HepG2 (cell line): ENCODE measurements around the gene EIF4G1. TPM values are rescaled to one million over a fixed set of nuclear protein-coding genes. Genes with fewer than 3 reads are reported as not detected.
A peak's percentile ranks its signal among the peaks of the same experiment; 100 is the strongest.

ENCODE experiments used
- AHR ChIP-seq: IDR thresholded peaks from 2 replicates; pipeline ENCODE4 v1.6.1; 2018; ENCODE audit warnings: missing genetic modification reagents, missing compliant biosample characterization
- ATF6 ChIP-seq: sonication (generic); formaldehyde crosslinking; conservative IDR thresholded peaks from 2 replicates; pipeline ENCODE4 v1.4.0; 2020; ENCODE audit warnings: missing genetic modification reagents
- BHLHE40 ChIP-seq: IDR thresholded peaks from 2 replicates; pipeline ENCODE4 v1.6.1; 2011; ENCODE audit warnings: low read length, improper control_type of control experiment
- CREB3 ChIP-seq: sonication (generic); formaldehyde crosslinking; IDR thresholded peaks from 2 replicates; pipeline ENCODE4 v1.5.0; 2020; ENCODE audit warnings: missing genetic modification reagents
- GPBP1L1 ChIP-seq: sonication (generic); formaldehyde crosslinking; IDR thresholded peaks from 2 replicates; pipeline ENCODE4 v1.5.0; 2020; ENCODE audit warnings: mild to moderate bottlenecking, missing genetic modification reagents
- HNRNPK ChIP-seq: fragments of 200-400 bp; formaldehyde crosslinking; IDR thresholded peaks from 2 replicates; pipeline ENCODE4 v1.6.1; 2018; ENCODE audit warnings: low read length, low read depth, moderate library complexity, mild to moderate bottlenecking; ENCODE audit not compliant: poor library complexity, severe bottlenecking
- MAF1 ChIP-seq: sonication (generic); formaldehyde crosslinking; IDR thresholded peaks from 2 replicates; pipeline ENCODE4 v1.5.0; 2020; ENCODE audit warnings: missing genetic modification reagents, borderline replicate concordance
- MYNN ChIP-seq: sonication (generic); formaldehyde crosslinking; IDR thresholded peaks from 2 replicates; pipeline ENCODE4 v1.4.0; 2020; ENCODE audit warnings: mild to moderate bottlenecking, low read depth, missing genetic modification reagents
- NFE2L1 ChIP-seq: sonication (generic); formaldehyde crosslinking; IDR thresholded peaks from 2 replicates; pipeline ENCODE4 v1.4.0; 2020; ENCODE audit warnings: missing genetic modification reagents, mild to moderate bottlenecking, borderline replicate concordance
- RBAK ChIP-seq: sonication (generic); formaldehyde crosslinking; IDR thresholded peaks from 2 replicates; pipeline ENCODE4 v1.5.1; 2020; ENCODE audit warnings: mild to moderate bottlenecking, missing genetic modification reagents
- THAP7 ChIP-seq: sonication (generic); formaldehyde crosslinking; IDR thresholded peaks from 2 replicates; pipeline ENCODE4 v1.8.1; 2023; ENCODE audit warnings: mild to moderate bottlenecking, missing genetic modification reagents
- ZC3H4 ChIP-seq: sonication (generic); formaldehyde crosslinking; IDR thresholded peaks from 2 replicates; pipeline ENCODE4 v1.4.0; 2020; ENCODE audit warnings: missing genetic modification reagents, borderline replicate concordance
- ZNF180 ChIP-seq: sonication (generic); formaldehyde crosslinking; IDR thresholded peaks from 2 replicates; pipeline ENCODE4 v1.4.0; 2020; ENCODE audit warnings: low read depth, missing genetic modification reagents, borderline replicate concordance
- ZNF234 ChIP-seq: sonication (generic); formaldehyde crosslinking; conservative IDR thresholded peaks from 2 replicates; pipeline ENCODE4 v1.5.1; 2020; ENCODE audit warnings: mild to moderate bottlenecking, missing genetic modification reagents
- ZNF350 ChIP-seq: sonication (generic); formaldehyde crosslinking; IDR thresholded peaks from 2 replicates; pipeline ENCODE4 v1.4.0; 2020; ENCODE audit warnings: mild to moderate bottlenecking, low read depth, missing genetic modification reagents, borderline replicate concordance
- ZNF432 ChIP-seq: sonication (generic); formaldehyde crosslinking; IDR thresholded peaks from 2 replicates; pipeline ENCODE4 v1.5.0; 2020; ENCODE audit warnings: missing genetic modification reagents, mild to moderate bottlenecking, borderline replicate concordance
- ZNF691 ChIP-seq: sonication (generic); formaldehyde crosslinking; IDR thresholded peaks from 2 replicates; pipeline ENCODE4 v1.4.0; 2020; ENCODE audit warnings: missing genetic modification reagents, low read depth, mild to moderate bottlenecking, borderline replicate concordance
- ZNF724P ChIP-seq: sonication (generic); formaldehyde crosslinking; IDR thresholded peaks from 2 replicates; pipeline ENCODE4 v1.8.0; 2022; ENCODE audit warnings: missing genetic modification reagents, borderline replicate concordance
- ZNF775 ChIP-seq: sonication (generic); formaldehyde crosslinking; IDR thresholded peaks from 2 replicates; pipeline ENCODE4 v1.4.0; 2020; ENCODE audit warnings: missing genetic modification reagents, mild to moderate bottlenecking, moderate library complexity, borderline replicate concordance
- polyA plus RNA-seq, 8 experiments: library from polyadenylated mRNA; depleted of rRNA in 3 of 8; stranded (reverse) in 7 of 8; unstranded in 1 of 8; fragments of >200 nt; fragmentation: Illumina TruSeq in 4 of 8; extraction: Trizol in 4 of 8; gene quantifications; 2 replicates each; pipeline versions ENCODE4 v1.2.1 to v1.2.3, GENCODE V29; 2011 to 2016; ENCODE audit warnings: low read depth in 4 of 8, missing spikeins in 1 of 8, mixed read lengths in 1 of 8; ENCODE audit not compliant: insufficient read depth in 1 of 8
- total RNA-seq, 5 experiments: library from RNA; depleted of rRNA; stranded (reverse); fragments of >200 nt; fragmentation: Illumina TruSeq; extraction: Trizol; gene quantifications; 2 replicates each; pipeline ENCODE4 v1.2.3, GENCODE V29; 2016; ENCODE audit warnings: low read depth in 1 of 5

EIF4G1 gene
- total and polyA plus RNA-seq, 2 of the 13 experiments (the other 11 are each of a cell fraction or from before 2014, with no cell fraction given): 208 to 213 TPM

- TF ChIP-seq ZNF234 (no peak), ZNF180 (CRISPR knock-in tag) (no peak), ZNF691 (CRISPR knock-in tag) (no peak), ZNF350 (CRISPR knock-in tag) (no peak), CREB3 (CRISPR knock-in tag) (no peak), RBAK (CRISPR knock-in tag) (no peak), HNRNPK (peak; percentile 61), AHR (CRISPR knock-in tag) (no peak), ATF6 (CRISPR knock-in tag) (no peak), THAP7 (CRISPR knock-in tag) (no peak), BHLHE40 (peak; percentile 89), MYNN (CRISPR knock-in tag) (no peak), ZNF775 (CRISPR knock-in tag) (no peak), ZC3H4 (CRISPR knock-in tag) (no peak), ZNF432 (CRISPR knock-in tag) (no peak), NFE2L1 (CRISPR knock-in tag) (no peak), GPBP1L1 (no peak), MAF1 (no peak), ZNF724P (CRISPR knock-in tag) (no peak)
These were observed at the start of gene EIF4G1 (continued) for GRCh38 chr3:184314363-184314699.
